ENCODE results near the gene CPHXL2.

CPHXL2 gene

GRCh38 chr16:75676909-75677308, at the start of gene CPHXL2:
CPHXL2 (minus strand) TSS chr16:75677009; CDS start chr16:75676999, 10 bp downstream.
- H3K27ac ChIP-seq = no peak within 1 kb of the TSS
- no peak for DNase-seq (ENCODE audit: low read depth, low spot score)

- H3K27ac ChIP-seq = no peak within 1 kb of the TSS
- no peak for DNase-seq (ENCODE audit: low read depth, low spot score)
Measured at GRCh38 chr16:75726390-75726789, 49.6 kb upstream of the CPHXL2 start, which contains the start of gene CPHXL. CPHXL (minus strand) TSS chr16:75726490; CDS start chr16:75726442, 48 bp downstream.

- no peak for DNase-seq (ENCODE audit: low read depth, low spot score)
- no peak overlapping the region for H3K27ac ChIP-seq
Measured at GRCh38 chr16:75718452-75718851, 41.6 kb upstream of the CPHXL2 start.

GRCh38 chr16:75714661-75715060, 37.9 kb upstream of the CPHXL2 start:
- DNase-seq (ENCODE audit: low read depth, low spot score) = no peak

GRCh38 chr16:75710344-75710743, 33.5 kb upstream of the CPHXL2 start:
- H3K27ac ChIP-seq = no peak overlapping the region
- no peak for DNase-seq (ENCODE audit: low read depth, low spot score)

More at GRCh38 chr16:75714661-75715060, 37.9 kb upstream of the CPHXL2 start:
- H3K27ac ChIP-seq = no peak overlapping the region

- no peak for DNase-seq (ENCODE audit: low read depth, low spot score)
- H3K27ac ChIP-seq = no peak overlapping the region
Measured at GRCh38 chr16:75703306-75703705, 26.5 kb upstream of the CPHXL2 start.

- no peak overlapping the region for H3K27ac ChIP-seq
- DNase-seq (ENCODE audit: low read depth, low spot score) = peak; percentile 16
Measured at GRCh38 chr16:75702242-75702641, 25.4 kb upstream of the CPHXL2 start.

GRCh38 chr16:75701361-75701760, 24.6 kb upstream of the CPHXL2 start, which contains the start of gene DUXB:
DUXB (minus strand) TSS chr16:75701461; CDS start chr16:75701418, 43 bp downstream.
- no peak for DNase-seq (ENCODE audit: low read depth, low spot score)
- no peak within 1 kb of the TSS for H3K27ac ChIP-seq

GRCh38 chr16:75697571-75697970, 20.8 kb upstream of the CPHXL2 start:
- no peak overlapping the region for H3K27ac ChIP-seq
- DNase-seq (ENCODE audit: low read depth, low spot score) = no peak

- no peak for DNase-seq (ENCODE audit: low read depth, low spot score)
- H3K27ac ChIP-seq = no peak overlapping the region
Measured at GRCh38 chr16:75695708-75696107, 18.9 kb upstream of the CPHXL2 start.

- H3K27ac ChIP-seq = no peak overlapping the region
- DNase-seq (ENCODE audit: low read depth, low spot score) = no peak
Measured at GRCh38 chr16:75687361-75687760, 10.6 kb upstream of the CPHXL2 start.

GRCh38 chr16:75682308-75682707, 5.5 kb upstream of the CPHXL2 start:
- no peak for DNase-seq (ENCODE audit: low read depth, low spot score)
- H3K27ac ChIP-seq = no peak overlapping the region

GRCh38 chr16:75679366-75679765, 2.6 kb upstream of the CPHXL2 start:
- H3K27ac ChIP-seq = no peak overlapping the region
- DNase-seq (ENCODE audit: low read depth, low spot score) = no peak

- no peak overlapping the region for H3K27ac ChIP-seq
- DNase-seq (ENCODE audit: low read depth, low spot score) = no peak
Measured at GRCh38 chr16:75667503-75667902, 9.3 kb downstream of the CPHXL2 start.

GRCh38 chr16:75660726-75661302, 16.0 kb downstream of the CPHXL2 start:
- no peak overlapping the region for H3K27ac ChIP-seq
- DNase-seq (ENCODE audit: low read depth, low spot score) = no peak

- no peak overlapping the region for H3K27ac ChIP-seq
Measured at GRCh38 chr16:75660321-75660720, 16.5 kb downstream of the CPHXL2 start.

GRCh38 chr16:75658175-75658574, 18.6 kb downstream of the CPHXL2 start:
- no peak overlapping the region for H3K27ac ChIP-seq
- no peak for DNase-seq (ENCODE audit: low read depth, low spot score)

More at GRCh38 chr16:75660321-75660720, 16.5 kb downstream of the CPHXL2 start:
- no peak for DNase-seq (ENCODE audit: low read depth, low spot score)

GRCh38 chr16:75653922-75654321, 22.9 kb downstream of the CPHXL2 start:
- no peak for DNase-seq (ENCODE audit: low read depth, low spot score)
- H3K27ac ChIP-seq = no peak overlapping the region

GRCh38 chr16:75648265-75649076, 28.3 kb downstream of the CPHXL2 start:
- DNase-seq (ENCODE audit: low read depth, low spot score) = no peak
- peak overlapping the region; percentile 89 for H3K27ac ChIP-seq

GRCh38 chr16:75647492-75648264, 29.1 kb downstream of the CPHXL2 start, which contains the start of the genes KARS1 and TERF2IP:
KARS1 (minus strand) TSS chr16:75647665; CDS start chr16:75647639, 26 bp downstream.
TERF2IP (plus strand) TSS chr16:75647773; CDS start chr16:75647883, 110 bp downstream.
- peak; percentile 74 for DNase-seq (ENCODE audit: low read depth, low spot score)
- H3K27ac ChIP-seq = peak within 1 kb of the TSS; percentile 89
